HL-60 (cell line): Measurements from ENCODE around the gene NR5A1.

Experiments used
- POLR2AphosphoS5 ChIP-seq: IDR thresholded peaks from 2 replicates; pipeline ENCODE4 v1.6.1; 2012; ENCODE audit warnings: low read depth
- TF ChIP-seq, protein P1 (sequence below): IDR thresholded peaks from one replicate; pipeline ENCODE4 v1.5.1; 2011; ENCODE audit warnings: low read length, control low read depth, inconsistent platforms; ENCODE audit not compliant: insufficient read depth

DNA sequence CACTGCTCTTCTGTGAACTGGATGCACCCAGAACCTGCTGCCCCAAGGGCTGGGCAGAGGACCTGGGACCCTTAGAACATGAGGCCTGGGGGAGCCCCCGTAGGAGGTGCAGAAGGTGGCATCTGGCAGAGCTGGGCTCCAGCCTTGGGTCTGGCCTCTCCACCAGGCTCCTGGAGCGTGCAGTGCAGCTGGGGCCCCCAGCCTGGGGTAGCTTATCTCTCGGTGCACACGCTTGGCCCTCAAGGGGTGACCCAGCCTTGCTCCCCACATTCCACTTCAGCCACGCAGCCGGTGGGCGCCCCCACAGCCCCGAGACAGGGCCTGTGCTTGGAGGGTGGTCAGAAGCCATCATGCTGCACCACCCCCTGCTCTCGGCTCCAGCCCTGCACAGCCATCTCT lies 5.6 kb upstream of the NR5A1 start:
- TF ChIP-seq, protein P1, sequence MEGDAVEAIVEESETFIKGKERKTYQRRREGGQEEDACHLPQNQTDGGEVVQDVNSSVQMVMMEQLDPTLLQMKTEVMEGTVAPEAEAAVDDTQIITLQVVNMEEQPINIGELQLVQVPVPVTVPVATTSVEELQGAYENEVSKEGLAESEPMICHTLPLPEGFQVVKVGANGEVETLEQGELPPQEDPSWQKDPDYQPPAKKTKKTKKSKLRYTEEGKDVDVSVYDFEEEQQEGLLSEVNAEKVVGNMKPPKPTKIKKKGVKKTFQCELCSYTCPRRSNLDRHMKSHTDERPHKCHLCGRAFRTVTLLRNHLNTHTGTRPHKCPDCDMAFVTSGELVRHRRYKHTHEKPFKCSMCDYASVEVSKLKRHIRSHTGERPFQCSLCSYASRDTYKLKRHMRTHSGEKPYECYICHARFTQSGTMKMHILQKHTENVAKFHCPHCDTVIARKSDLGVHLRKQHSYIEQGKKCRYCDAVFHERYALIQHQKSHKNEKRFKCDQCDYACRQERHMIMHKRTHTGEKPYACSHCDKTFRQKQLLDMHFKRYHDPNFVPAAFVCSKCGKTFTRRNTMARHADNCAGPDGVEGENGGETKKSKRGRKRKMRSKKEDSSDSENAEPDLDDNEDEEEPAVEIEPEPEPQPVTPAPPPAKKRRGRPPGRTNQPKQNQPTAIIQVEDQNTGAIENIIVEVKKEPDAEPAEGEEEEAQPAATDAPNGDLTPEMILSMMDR, result no peak
- no peak for TF ChIP-seq POLR2AphosphoS5
